Right lobe of liver (tissue), 4 donors: ENCODE measurements around the gene MAP3K12.

Experiments used
- CTCF ChIP-seq, 4 donors: fragments of 200-600 bp in 3 of 4; fragments of 450-650 bp in 1 of 4; IDR thresholded peaks; one replicate each; pipeline versions ENCODE4 v1.5.1 to v1.8.0; 2016 to 2022; ENCODE audit warnings: antibody characterized with exemption in 4 of 4, mild to moderate bottlenecking in 2 of 4
- POLR2A ChIP-seq: fragments of 450-650 bp; IDR thresholded peaks from one replicate; pipeline ENCODE4 v1.6.1; 2017; ENCODE audit warnings: antibody characterized with exemption, mild to moderate bottlenecking
- donor health status: DM: no; HTN: no; CAD: no.
- donor health status: DM: no; HTN: no; CAD: no.
- donor health status: DM: no; HTN: yes; CAD: no.

- TF ChIP-seq CTCF (IDR thresholded peaks at IDR 0.05): no peak
- TF ChIP-seq POLR2A: no peak
Observed at GRCh38 chr12:53479331-53479730, 19.9 kb downstream of the MAP3K12 start.
